ENCODE results near the gene ITGA8. TPM values are rescaled to one million over a fixed set of nuclear protein-coding genes. Genes with fewer than 3 reads are reported as not detected.

ITGA8 gene
- total and polyA plus RNA-seq, 7 donors = 0.47 to 5.0 (median 1.4) TPM

GRCh38 chr10:15742836-15743235 lies 23.1 kb upstream of the ITGA8 start:
- WGBS, 3 donors = 34 to 41% (median 35%) methylated on average over 3 of the region's 3 CpGs
- intact Hi-C loops (cut with DNase I) = no loop called here
- ATAC-seq = no peak
- Histone ChIP-seq H3K4me3 (no peak overlapping the region), H3K27me3 (ENCODE audit: insufficient read depth in 3 of 3, low read length in 2 of 3) (no peaks in the 10 kb centered on the region), H3K9me3 (no peaks in the 10 kb centered on the region), H3K27ac (no peak overlapping the region), H3K36me3 (ENCODE audit: insufficient read depth in 1 of 2, low read depth in 1 of 2) (no peaks in the 10 kb centered on the region), H3K4me1 (no peaks in the 10 kb centered on the region)
- DNase-seq = no peak
- TF ChIP-seq CTCF (IDR thresholded peaks at IDR 0.05) = no peak

GRCh38 chr10:15742102-15742501 lies 22.4 kb upstream of the ITGA8 start:
- H3K36me3 ChIP-seq (ENCODE audit: insufficient read depth in 1 of 2, low read depth in 1 of 2) = no peaks in the 10 kb centered on the region
- no peaks in the 10 kb centered on the region for H3K4me1 ChIP-seq
- DNase-seq (no peak), ATAC-seq (no peak)
- no peak for TF ChIP-seq CTCF (IDR thresholded peaks at IDR 0.05)
- intact Hi-C loops (cut with DNase I) = no loop called here
- WGBS, 3 donors = 51 to 61% (median 52%) methylated on average over 5 of the region's 5 CpGs
- H3K4me3 ChIP-seq = no peak overlapping the region
- no peaks in the 10 kb centered on the region for H3K9me3 ChIP-seq
- no peaks in the 10 kb centered on the region for H3K27me3 ChIP-seq (ENCODE audit: insufficient read depth in 3 of 3, low read length in 2 of 3)
- no peak overlapping the region for H3K27ac ChIP-seq

GRCh38 chr10:15741581-15741980 lies 21.9 kb upstream of the ITGA8 start:
- no peak for TF ChIP-seq CTCF (IDR thresholded peaks at IDR 0.05)
- 79 to 88% (median 85%) methylated on average over 5 of the region's 5 CpGs for WGBS, 3 donors
- no peak for ATAC-seq

GRCh38 chr10:15740261-15740660 lies 20.5 kb upstream of the ITGA8 start:
- no peaks in the 10 kb centered on the region for H3K27me3 ChIP-seq (ENCODE audit: insufficient read depth in 3 of 3, low read length in 2 of 3)
- no peaks in the 10 kb centered on the region for H3K9me3 ChIP-seq
- intact Hi-C loops (cut with DNase I) = no loop called here
- no peak overlapping the region for H3K4me3 ChIP-seq
- DNase-seq (no peak), ATAC-seq (no peak)
- H3K4me1 ChIP-seq = no peaks in the 10 kb centered on the region
- no peak for TF ChIP-seq CTCF (IDR thresholded peaks at IDR 0.05)
- H3K36me3 ChIP-seq (ENCODE audit: insufficient read depth in 1 of 2, low read depth in 1 of 2) = no peaks in the 10 kb centered on the region
- H3K27ac ChIP-seq = no peak overlapping the region
- WGBS, 3 donors = 73 to 87% (median 82%) methylated on average over 6 of the region's 6 CpGs

More at GRCh38 chr10:15741581-15741980, 21.9 kb upstream of the ITGA8 start:
- Histone ChIP-seq H3K4me3 (no peak overlapping the region), H3K27ac (no peak overlapping the region), H3K36me3 (ENCODE audit: insufficient read depth in 1 of 2, low read depth in 1 of 2) (no peaks in the 10 kb centered on the region), H3K27me3 (ENCODE audit: insufficient read depth in 3 of 3, low read length in 2 of 3) (no peaks in the 10 kb centered on the region), H3K9me3 (no peaks in the 10 kb centered on the region), H3K4me1 (no peaks in the 10 kb centered on the region)
- intact Hi-C loops (cut with DNase I) = no loop called here
- no peak for DNase-seq

GRCh38 chr10:15739254-15739970 lies 19.7 kb upstream of the ITGA8 start:
- no peaks in the 10 kb centered on the region for H3K36me3 ChIP-seq (ENCODE audit: insufficient read depth in 1 of 2, low read depth in 1 of 2)
- no peak overlapping the region for H3K4me3 ChIP-seq
- H3K27me3 ChIP-seq (ENCODE audit: insufficient read depth in 3 of 3, low read length in 2 of 3) = no peaks in the 10 kb centered on the region
- DNase-seq (no peak), ATAC-seq (no peak)
- WGBS, 3 donors = 48 to 58% (median 48%) methylated on average over 9 of the region's 9 CpGs
- H3K27ac ChIP-seq = no peak overlapping the region
- H3K4me1 ChIP-seq = no peaks in the 10 kb centered on the region
- TF ChIP-seq CTCF (IDR thresholded peaks at IDR 0.05) = no peak
- intact Hi-C loops (cut with DNase I) = no loop called here
- no peaks in the 10 kb centered on the region for H3K9me3 ChIP-seq
